Panc1 (cell line): ENCODE data around the gene FCN2. TPM values are rescaled to one million over a fixed set of nuclear protein-coding genes. Genes with fewer than 3 reads are reported as not detected.
A peak's percentile ranks its signal among the peaks of the same experiment; 100 is the strongest.

Source experiments
- ATAC-seq: fragments of 200-7000 bp; cut with Tn5 transposase; 2 replicates; pipeline ENCODE4 v1.9.1; 2020; ENCODE audit warnings: mild to moderate bottlenecking, moderate library complexity
- BruUV-seq: library from RNA; stranded (reverse); fragments of 400-500 nt; replicated peaks from 2 replicates; lab custom pipeline; 2021; lab: Mats Ljungman, UMichigan
- CTCF ChIA-PET: fragments of 300-600 bp; sonication (Branson Sonifier 250); formaldehyde crosslinking; loops from one replicate; lab custom pipeline; 2022; ENCODE audit warnings: antibody characterized with exemption; lab: Charles Lee
- POLR2A ChIA-PET: fragments of 300-600 bp; sonication (Branson Sonifier 250); formaldehyde crosslinking; loops from one replicate; lab custom pipeline; 2022; ENCODE audit warnings: antibody characterized with exemption; lab: Charles Lee
- DNase-seq: peaks from one replicate; pipeline ENCODE4 v3.0.0-alpha.2; 2010; ENCODE audit warnings: low read depth, low spot score
- H3K27ac ChIP-seq: 2 replicates; pipeline ENCODE4 v1.5.1; 2011; ENCODE audit warnings: mild to moderate bottlenecking, low read length, inconsistent platforms
- H3K27me3 ChIP-seq: fragments of 200-500 bp; sonication (Bioruptor generic); 2 replicates; pipeline ENCODE4 v1.6.0; 2014; ENCODE audit warnings: low read length, inconsistent platforms; ENCODE audit not compliant: control insufficient read depth, insufficient read depth
- H3K36me3 ChIP-seq: fragments of 200-500 bp; sonication (Bioruptor generic); 2 replicates; pipeline ENCODE4 v1.5.1; 2014; ENCODE audit warnings: inconsistent platforms, mild to moderate bottlenecking, low read length, moderate library complexity; ENCODE audit not compliant: control insufficient read depth, insufficient read depth
- H3K4me1 ChIP-seq: 2 replicates; pipeline ENCODE4 v1.5.1; 2011; ENCODE audit warnings: inconsistent platforms, mild to moderate bottlenecking, low read length, moderate library complexity; ENCODE audit not compliant: control insufficient read depth, insufficient read depth
- H3K4me3 ChIP-seq, 2 experiments: 2 replicates each; pipeline ENCODE4 v1.5.1; 2011 to 2012; ENCODE audit warnings: low read depth in 2 of 2, low read length in 2 of 2, mild to moderate bottlenecking in 2 of 2, inconsistent platforms in 1 of 2, moderate library complexity in 1 of 2
- H3K9me3 ChIP-seq: fragments of 200-500 bp; sonication (Bioruptor generic); 2 replicates; pipeline ENCODE4 v1.5.1; 2014; ENCODE audit warnings: low read depth, mild to moderate bottlenecking, inconsistent platforms, low read length, moderate library complexity; ENCODE audit not compliant: control insufficient read depth, insufficient read depth
- POLR2AphosphoS5 ChIP-seq: IDR thresholded peaks from 2 replicates; pipeline ENCODE4 v1.6.1; 2012; ENCODE audit warnings: mild to moderate bottlenecking, low read depth, low read length, moderate library complexity
- SIN3A ChIP-seq: IDR thresholded peaks from 2 replicates; pipeline ENCODE4 v1.6.1; 2012; ENCODE audit warnings: low read depth, mild to moderate bottlenecking, low read length, moderate library complexity, borderline replicate concordance; ENCODE audit not compliant: insufficient read depth
- TCF7L2 ChIP-seq: IDR thresholded peaks from 2 replicates; pipeline ENCODE4 v1.6.1; 2011; ENCODE audit warnings: mild to moderate bottlenecking, low read depth, low read length, inconsistent platforms
- in situ Hi-C: cut with HindIII; loops from 2 replicates; pipeline ENCODE4 v1.10.0; 2016; ENCODE audit warnings: low sequenced_read_pairs, low pct_unique_long_range_greater_than_20kb
- intact Hi-C: fragments of 100-400 bp; cut with micrococcal nuclease; formaldehyde crosslinking; loops from one replicate; pipeline ENCODE4 v1.10.0; 2022; ENCODE audit not compliant: unreplicated experiment
- total RNA-seq: library from RNA; stranded (reverse); gene quantifications from one replicate; pipeline ENCODE4 v1.2.1, GENCODE V29; 2021; ENCODE audit not compliant: unreplicated experiment
- TF ChIP-seq, protein P1 (sequence below), 2 experiments: IDR thresholded peaks; 2 replicates each; pipeline ENCODE4 v1.6.1; 2011 to 2012; ENCODE audit warnings: low read depth in 2 of 2, control low read depth in 1 of 2, low read length in 1 of 2, mild to moderate bottlenecking in 1 of 2, moderate library complexity in 1 of 2; ENCODE audit not compliant: insufficient read depth in 1 of 2
- TF ChIP-seq, protein P2 (sequence below): fragments of 450-650 bp; IDR thresholded peaks from 2 replicates; pipeline ENCODE4 v1.5.1; 2017; ENCODE audit warnings: mild to moderate bottlenecking

The FCN2 gene
- total RNA-seq, 1 experiment from 2014 or later, result not detected

DNA sequence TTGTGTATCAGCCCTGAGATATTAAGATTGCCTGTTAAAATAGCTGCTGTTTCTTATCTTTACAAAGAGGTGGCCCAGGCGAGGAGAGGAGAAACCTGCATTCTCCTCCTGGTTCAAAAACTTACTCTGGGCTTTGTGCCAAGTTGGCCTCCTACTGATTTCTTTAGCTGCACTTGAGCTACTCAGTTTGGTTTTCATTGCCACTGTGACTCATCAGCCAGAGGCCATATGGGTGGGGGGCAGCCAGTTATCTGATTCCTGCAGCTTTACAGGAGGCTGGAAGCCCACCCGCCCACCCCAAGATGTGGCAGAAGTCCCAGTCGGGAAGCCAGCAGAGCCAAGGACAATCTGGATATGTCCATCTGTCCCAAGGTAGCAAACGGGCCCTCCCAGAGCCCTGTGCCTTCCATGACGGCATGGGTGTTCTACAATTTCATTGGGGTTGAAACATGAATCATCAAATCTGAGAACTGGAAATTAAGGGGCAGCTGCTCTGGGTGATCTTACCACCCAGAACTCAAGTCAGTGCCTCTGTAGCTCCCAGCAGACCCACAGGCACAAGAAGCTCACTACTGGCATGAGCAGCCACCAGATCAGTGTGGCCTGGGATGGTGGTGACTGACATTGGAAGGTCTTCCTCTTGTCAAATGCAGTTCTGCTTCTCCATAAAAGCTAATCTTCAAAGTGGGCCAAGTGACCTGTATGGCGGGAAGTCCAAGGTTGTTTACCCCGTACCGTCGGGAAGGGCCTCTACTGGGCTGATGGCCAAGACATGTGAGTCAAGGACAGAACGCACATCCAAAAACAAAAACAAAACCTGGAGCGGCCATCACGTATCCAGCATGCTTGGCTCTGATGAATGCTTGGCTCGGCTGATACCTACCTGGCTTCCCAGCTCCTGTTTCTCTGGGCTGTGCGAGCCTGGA, 15.6 kb downstream of the FCN2 start:
- in situ Hi-C loops (no loop called here), intact Hi-C loops (no loop called here)
- ChIA-PET CTCF (no interaction called here), POLR2A (no interaction called here)
- TF ChIP-seq, protein P1, sequence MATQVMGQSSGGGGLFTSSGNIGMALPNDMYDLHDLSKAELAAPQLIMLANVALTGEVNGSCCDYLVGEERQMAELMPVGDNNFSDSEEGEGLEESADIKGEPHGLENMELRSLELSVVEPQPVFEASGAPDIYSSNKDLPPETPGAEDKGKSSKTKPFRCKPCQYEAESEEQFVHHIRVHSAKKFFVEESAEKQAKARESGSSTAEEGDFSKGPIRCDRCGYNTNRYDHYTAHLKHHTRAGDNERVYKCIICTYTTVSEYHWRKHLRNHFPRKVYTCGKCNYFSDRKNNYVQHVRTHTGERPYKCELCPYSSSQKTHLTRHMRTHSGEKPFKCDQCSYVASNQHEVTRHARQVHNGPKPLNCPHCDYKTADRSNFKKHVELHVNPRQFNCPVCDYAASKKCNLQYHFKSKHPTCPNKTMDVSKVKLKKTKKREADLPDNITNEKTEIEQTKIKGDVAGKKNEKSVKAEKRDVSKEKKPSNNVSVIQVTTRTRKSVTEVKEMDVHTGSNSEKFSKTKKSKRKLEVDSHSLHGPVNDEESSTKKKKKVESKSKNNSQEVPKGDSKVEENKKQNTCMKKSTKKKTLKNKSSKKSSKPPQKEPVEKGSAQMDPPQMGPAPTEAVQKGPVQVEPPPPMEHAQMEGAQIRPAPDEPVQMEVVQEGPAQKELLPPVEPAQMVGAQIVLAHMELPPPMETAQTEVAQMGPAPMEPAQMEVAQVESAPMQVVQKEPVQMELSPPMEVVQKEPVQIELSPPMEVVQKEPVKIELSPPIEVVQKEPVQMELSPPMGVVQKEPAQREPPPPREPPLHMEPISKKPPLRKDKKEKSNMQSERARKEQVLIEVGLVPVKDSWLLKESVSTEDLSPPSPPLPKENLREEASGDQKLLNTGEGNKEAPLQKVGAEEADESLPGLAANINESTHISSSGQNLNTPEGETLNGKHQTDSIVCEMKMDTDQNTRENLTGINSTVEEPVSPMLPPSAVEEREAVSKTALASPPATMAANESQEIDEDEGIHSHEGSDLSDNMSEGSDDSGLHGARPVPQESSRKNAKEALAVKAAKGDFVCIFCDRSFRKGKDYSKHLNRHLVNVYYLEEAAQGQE (IDR thresholded peaks at IDR 0.05; ENCODE audit: insufficient read depth in 1 of 2, low read depth in 2 of 2, low read length in 1 of 2), result no peak
- TF ChIP-seq POLR2AphosphoS5 (no peak), TCF7L2 (no peak), SIN3A (no peak)
- TF ChIP-seq, protein P2, sequence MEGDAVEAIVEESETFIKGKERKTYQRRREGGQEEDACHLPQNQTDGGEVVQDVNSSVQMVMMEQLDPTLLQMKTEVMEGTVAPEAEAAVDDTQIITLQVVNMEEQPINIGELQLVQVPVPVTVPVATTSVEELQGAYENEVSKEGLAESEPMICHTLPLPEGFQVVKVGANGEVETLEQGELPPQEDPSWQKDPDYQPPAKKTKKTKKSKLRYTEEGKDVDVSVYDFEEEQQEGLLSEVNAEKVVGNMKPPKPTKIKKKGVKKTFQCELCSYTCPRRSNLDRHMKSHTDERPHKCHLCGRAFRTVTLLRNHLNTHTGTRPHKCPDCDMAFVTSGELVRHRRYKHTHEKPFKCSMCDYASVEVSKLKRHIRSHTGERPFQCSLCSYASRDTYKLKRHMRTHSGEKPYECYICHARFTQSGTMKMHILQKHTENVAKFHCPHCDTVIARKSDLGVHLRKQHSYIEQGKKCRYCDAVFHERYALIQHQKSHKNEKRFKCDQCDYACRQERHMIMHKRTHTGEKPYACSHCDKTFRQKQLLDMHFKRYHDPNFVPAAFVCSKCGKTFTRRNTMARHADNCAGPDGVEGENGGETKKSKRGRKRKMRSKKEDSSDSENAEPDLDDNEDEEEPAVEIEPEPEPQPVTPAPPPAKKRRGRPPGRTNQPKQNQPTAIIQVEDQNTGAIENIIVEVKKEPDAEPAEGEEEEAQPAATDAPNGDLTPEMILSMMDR, result no peak
- Histone ChIP-seq H3K36me3 (no peaks in the 10 kb centered on the region), H3K4me1 (no peaks in the 10 kb centered on the region), H3K9me3 (no peaks in the 10 kb centered on the region), H3K4me3 (no peak overlapping the region), H3K27me3 (no peaks in the 10 kb centered on the region; the same call in 1 of the 2 replicates), H3K27ac (0 out of 2 replicates have a peak overlapping the region, but pooled peaks have one; percentile 23)
- ATAC-seq, result peak; percentile 73; the same call in 1 of the 2 replicates
- no TSS peak for BruUV-seq
- DNase-seq, result no peak

DNA sequence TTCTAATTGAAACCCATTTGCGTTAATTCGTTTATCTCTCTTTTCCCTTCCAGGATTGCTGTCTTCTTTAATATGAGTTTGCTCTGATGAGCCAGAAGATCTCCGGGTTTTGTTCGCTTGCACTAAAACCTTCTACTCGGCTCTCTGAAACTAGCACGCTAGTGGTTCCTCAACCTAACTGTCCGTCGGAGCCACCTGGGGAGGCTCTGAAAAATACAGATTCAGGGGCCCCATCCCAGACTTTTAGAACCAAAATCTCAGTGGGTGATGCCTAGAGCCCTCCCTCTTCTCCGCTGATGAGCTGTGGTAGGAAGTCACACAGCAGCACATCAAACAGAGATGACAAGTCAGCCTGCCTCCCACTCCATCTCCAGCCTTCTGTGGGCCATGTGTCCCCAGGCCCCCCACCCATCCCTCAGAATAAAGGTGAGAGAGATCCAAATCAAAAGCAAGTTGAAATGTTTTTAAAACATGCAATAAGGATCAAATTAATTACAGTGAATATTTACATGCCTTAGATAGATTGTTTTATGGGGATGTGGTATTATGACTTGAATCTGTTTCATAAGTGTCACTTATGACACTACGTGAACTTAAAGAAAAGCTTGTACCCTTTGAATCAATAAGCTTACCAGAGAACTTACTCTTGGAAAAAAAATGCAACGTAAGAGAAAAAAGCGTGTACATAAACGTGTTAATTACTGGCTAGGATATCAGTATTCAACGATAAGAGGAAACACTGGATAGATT, 16.4 kb downstream of the FCN2 start:
- ATAC-seq (no peak), DNase-seq (no peak)
- TF ChIP-seq, protein P2, result no peak
- TF ChIP-seq POLR2AphosphoS5 (no peak), TCF7L2 (no peak), SIN3A (no peak)
- TF ChIP-seq, protein P1 (IDR thresholded peaks at IDR 0.05; ENCODE audit: insufficient read depth in 1 of 2, low read depth in 2 of 2, low read length in 1 of 2), result no peak
- Histone ChIP-seq H3K27ac (no peak overlapping the region), H3K4me3 (no peak overlapping the region), H3K4me1 (no peaks in the 10 kb centered on the region), H3K9me3 (no peaks in the 10 kb centered on the region), H3K27me3 (no peaks in the 10 kb centered on the region; the same call in 1 of the 2 replicates), H3K36me3 (no peaks in the 10 kb centered on the region)
- in situ Hi-C loops (no loop called here), intact Hi-C loops (no loop called here)
- ChIA-PET POLR2A (no interaction called here), CTCF (no interaction called here)
- no TSS peak for BruUV-seq
